Lung microvascular endothelial cell (primary cell): ENCODE data around the gene CLDN12. TPM values are rescaled to one million over a fixed set of nuclear protein-coding genes. Genes with fewer than 3 reads are reported as not detected.

Source experiments
- DNase-seq, 2 donors: peaks; one replicate each; pipeline versions ENCODE4 v3.0.0 to v3.0.0-alpha.2; 2010; ENCODE audit warnings: low read depth in 2 of 2
- total RNA-seq: library from RNA; depleted of rRNA; stranded (reverse); fragments of >200 nt; gene quantifications from 2 replicates; pipeline ENCODE4 v1.2.1, GENCODE V29; 2014

The CLDN12 gene
- total RNA-seq = 10.5 and 15.5 TPM in 2 replicates

- DNase-seq = peak; percentile 88 to 90
These were observed at the start of gene CLDN12 for GRCh38 chr7:90403174-90404113. CLDN12 (plus strand) TSS chr7:90403461; CDS start chr7:90412677, 9,216 bp downstream.

GRCh38 chr7:90383422-90383821 lies 19.8 kb upstream of the CLDN12 start:
- peak in 1 of 2 donors; percentile 55 for DNase-seq

DNA sequence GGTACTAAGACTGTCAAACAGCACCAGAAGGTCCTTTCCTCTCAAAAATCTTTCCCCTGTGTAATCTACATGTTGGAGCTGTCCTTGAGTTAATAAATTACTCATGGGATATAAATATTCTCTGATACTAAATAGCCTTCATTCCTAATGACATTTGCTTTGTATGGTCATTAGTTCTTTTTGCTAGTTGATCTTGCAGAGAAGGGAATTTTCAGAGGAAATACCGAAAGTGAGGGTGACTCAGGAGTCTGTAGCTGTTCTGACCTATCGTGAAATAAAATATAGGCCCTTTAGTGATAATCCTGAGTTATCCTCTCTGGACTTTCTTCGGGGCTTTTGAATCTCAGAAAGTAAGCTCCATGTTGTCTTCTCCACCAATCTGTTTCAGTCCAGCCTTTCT lies 19.4 kb upstream of the CLDN12 start:
- peak; percentile 25 to 83 for DNase-seq

- peak in 1 of 2 donors; percentile 48 for DNase-seq
These were observed 18.8 kb upstream of the CLDN12 start for GRCh38 chr7:90384433-90384832.

DNA sequence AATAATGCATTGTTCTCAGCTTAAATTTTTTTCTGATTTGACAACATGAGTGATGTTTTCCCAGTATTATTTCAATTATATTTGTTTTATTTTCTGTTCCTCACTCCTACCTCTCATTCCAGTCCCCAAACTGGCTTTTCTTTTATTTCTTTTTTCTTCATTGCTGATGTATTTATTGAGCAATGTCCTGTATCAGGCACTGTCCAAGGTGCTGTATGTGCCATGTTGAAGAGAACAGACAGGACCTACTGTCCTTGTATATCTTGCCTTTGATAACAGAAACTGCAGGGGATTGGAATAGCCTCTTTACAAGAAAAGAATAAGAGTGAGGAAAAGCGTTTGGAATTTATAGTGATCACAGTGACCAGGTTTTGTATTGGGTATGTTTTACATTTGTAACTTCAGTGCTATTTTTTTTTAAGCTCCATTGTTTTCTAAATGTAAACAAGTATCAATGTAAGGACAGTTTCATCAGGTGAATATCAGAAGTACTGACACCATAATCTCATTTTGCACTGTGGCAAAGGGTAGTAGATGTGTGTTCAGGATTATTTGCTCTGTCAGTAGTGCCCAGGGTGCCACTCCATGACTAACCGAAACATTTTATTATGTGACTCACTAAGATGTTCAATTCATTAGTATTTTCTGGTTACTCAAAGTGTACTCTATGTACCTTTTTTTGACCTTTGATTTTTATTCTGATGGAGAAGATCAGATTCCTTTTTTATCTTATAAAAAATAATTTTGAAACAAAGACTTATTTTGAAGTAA lies 15.6 kb upstream of the CLDN12 start:
- peak; percentile 23 to 47 for DNase-seq

DNA sequence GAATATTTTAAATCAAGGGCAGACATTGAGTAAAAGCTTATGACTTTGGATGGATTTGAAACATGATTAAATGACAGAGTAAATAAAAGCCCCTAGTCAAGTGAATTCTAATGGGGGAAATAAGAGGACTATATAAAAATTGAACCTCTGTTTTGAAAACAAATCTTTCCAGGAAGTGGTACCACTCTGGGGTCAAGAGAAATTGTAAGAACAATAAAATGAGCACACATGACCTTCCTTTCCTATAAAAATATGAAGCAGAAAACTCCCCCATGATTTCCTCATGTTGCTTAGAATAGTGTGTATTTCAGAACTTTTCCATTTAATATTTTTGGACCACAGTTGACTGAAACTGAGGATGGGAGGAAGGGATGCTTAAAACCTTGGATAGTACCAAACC lies 12.3 kb upstream of the CLDN12 start:
- peak in 1 of 2 donors; percentile 72 for DNase-seq

GRCh38 chr7:90391488-90391887 lies 11.8 kb upstream of the CLDN12 start:
- peak in 1 of 2 donors; percentile 81 for DNase-seq

DNA sequence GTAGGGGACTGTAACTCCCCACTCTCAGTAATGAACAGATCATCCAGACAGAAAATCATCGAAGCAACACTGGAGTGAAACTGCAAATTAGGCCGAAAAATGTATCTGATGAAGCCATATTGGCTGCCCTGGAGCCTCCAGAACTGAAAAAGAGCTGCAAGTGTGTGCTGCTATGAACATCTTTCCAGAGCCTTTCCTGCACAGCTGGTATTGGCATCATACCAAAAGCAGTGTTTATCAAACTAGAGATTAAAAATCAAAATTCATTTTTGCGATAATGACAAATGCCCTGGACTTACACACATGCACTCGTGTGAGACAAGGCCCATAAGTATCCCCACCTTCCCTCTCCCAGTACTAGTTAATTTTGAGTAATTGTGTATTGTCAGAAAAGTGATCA lies 6.8 kb upstream of the CLDN12 start:
- peak in 1 of 2 donors; percentile 35 for DNase-seq

DNA sequence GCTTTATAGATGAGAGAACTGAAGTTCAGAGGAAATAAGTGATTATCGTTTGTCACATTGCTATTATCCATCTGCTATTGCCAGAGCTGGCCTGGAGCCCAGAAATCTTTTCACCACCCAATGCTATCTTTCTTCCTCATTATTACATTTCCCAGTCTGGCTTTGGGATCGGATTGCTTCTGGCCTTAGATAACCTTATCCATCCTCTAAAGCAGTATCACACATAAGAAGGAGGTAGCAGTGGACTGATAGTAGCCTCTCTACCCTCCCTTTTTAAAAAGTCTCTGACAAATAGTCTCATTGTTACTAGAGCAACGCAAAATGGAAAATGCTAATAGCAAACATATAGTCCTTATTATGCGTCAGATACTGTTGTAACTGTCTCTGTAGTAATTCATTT lies 1.3 kb upstream of the CLDN12 start:
- peak; percentile 11 to 85 for DNase-seq

DNA sequence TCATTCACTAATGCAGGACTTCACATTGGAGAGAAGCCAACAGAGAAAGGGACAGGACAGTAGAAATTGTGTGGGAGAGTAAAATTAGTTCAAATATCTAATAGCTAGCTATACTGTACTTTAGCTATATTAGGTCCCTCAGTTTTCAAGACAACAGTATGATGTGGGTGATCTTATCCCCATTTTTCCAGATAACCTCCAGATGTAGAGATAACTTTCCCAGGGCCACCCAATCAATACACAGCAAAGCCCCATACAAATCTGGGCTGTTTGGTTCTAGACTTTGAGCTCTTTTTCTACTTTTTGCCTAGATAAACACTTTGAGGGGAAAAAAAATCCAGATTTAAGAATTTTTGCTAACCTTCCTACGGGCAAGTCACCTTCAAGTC lies 482 bp upstream of the CLDN12 start:
- DNase-seq = no peak

DNA sequence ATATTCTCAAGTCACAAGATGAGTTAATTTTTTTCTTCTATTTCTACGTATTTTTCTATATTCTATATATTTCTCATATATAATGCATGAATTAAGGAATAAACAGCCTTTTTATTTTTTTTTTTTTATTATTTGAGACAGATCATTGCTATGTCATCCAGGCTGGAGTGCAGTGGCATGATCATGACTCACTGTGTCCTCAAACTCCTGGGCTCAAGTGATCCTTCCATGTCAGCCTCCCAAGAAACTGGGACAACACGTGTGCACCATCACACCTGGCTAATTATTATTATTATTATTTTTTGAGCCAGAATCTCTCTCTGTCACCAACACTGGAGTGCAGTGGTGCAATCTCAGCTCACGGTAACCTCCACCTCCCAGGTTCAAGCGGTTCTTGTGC lies 1.5 kb downstream of the CLDN12 start:
- DNase-seq = no peak

GRCh38 chr7:90407484-90407821 lies 4.2 kb downstream of the CLDN12 start:
- no peak for DNase-seq

GRCh38 chr7:90408142-90408541 lies 4.9 kb downstream of the CLDN12 start:
- DNase-seq = no peak

- no peak for DNase-seq
These were observed 6.4 kb downstream of the CLDN12 start for GRCh38 chr7:90409667-90410066.

DNA sequence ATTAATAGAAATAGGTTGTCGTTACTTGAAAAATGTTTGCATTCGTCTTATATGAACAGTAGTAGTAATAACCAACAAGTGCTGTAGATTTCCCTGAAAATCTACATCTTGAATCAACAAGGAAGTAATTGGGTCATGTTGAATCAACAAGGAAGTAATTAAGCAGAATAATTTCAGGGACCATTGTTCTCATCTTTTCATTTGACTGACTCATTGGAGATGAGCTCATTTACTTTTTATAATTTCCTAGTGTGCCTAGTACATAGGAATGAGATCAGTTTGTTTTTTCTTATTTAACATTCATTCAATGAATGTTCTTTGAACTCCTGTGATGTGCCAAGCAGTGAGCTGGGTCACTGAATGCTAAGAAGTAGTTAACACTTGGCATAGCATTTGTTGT lies 8.2 kb downstream of the CLDN12 start:
- DNase-seq = peak; percentile 23 to 83

DNA sequence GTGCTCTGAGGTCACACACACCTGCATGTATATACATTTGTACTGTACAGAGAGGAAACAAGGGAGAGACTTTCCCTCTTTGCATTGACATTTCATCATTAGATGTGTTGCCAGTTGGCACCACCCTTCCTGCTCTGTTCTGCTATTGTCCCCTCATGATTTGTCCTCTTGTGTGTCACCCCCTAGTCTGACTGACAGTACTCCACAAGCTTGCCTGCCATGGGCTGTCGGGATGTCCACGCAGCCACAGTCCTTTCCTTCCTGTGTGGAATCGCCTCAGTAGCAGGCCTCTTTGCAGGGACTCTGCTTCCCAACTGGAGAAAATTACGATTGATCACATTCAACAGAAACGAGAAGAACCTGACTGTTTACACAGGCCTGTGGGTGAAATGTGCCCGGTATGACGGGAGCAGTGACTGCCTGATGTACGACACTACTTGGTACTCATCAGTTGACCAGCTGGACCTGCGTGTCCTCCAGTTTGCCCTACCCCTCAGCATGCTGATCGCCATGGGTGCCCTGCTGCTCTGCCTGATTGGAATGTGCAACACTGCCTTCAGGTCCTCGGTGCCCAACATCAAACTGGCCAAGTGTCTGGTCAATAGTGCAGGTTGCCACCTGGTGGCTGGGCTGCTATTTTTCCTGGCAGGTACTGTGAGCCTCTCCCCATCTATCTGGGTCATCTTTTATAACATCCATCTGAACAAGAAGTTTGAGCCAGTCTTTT lies 9.4 kb downstream of the CLDN12 start:
- peak; percentile 40 to 69 for DNase-seq

DNA sequence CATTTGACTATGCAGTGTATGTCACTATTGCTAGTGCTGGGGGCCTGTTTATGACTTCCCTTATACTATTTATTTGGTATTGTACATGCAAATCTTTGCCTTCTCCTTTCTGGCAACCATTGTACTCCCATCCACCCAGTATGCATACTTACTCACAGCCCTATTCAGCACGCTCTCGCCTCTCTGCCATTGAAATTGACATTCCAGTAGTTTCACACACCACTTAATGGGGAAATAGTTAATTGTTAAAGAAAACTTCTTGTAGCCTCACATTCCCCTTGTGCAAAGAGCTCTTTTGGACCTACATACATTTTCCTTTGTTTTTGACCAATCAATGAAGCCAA lies 9.9 kb downstream of the CLDN12 start:
- no peak for DNase-seq

GRCh38 chr7:90421651-90422050 lies 18.4 kb downstream of the CLDN12 start:
- no peak for DNase-seq

- no peak for DNase-seq
These were observed 21.5 kb downstream of the CLDN12 start for GRCh38 chr7:90424720-90425119.

DNA sequence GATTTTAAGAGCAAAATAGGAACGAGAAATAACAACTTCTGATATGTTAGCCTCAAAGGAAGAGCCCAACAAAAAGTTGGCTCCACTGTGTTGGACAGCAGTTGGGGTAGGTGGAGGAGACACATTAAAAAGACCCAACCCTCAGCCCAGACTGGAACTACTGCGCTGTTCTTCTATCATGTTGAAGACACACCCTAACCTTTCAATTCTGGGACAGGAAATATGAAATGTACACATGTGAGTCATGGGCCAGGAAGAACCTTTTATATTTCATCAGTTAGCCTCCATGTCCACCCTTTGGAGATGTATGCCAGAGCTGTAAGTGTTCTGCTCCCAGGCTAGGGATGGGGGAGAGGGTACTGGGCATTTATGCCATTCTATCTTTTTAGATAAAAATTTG lies 22.1 kb downstream of the CLDN12 start:
- DNase-seq = peak in 1 of 2 donors; percentile 12

- no peak for DNase-seq
These were observed 27.6 kb downstream of the CLDN12 start for GRCh38 chr7:90430614-90431460.
